Astrocyte (in vitro differentiated cells and primary cell): Measurements from ENCODE around the gene AKR1A1. TPM values are rescaled to one million over a fixed set of nuclear protein-coding genes. Genes with fewer than 3 reads are reported as not detected.

Experiments
- DNase-seq: peaks from one replicate; pipeline ENCODE4 v3.0.0-alpha.2; 2010; ENCODE audit warnings: low read depth
- FAIRE-seq: peaks from 2 replicates; lab custom pipeline; 2011; peaks lifted over from hg19 to GRCh38; lab: Jason Lieb, UNC
- H2AFZ ChIP-seq: 2 replicates; pipeline ENCODE4 v1.6.0; 2012; ENCODE audit warnings: low read depth, low read length, inconsistent platforms
- H3K27ac ChIP-seq: 2 replicates; pipeline ENCODE4 v1.5.1; 2011; ENCODE audit warnings: low read depth, low read length, inconsistent platforms
- H3K27me3 ChIP-seq: 2 replicates; pipeline ENCODE4 v1.6.0; 2011; ENCODE audit warnings: low read length, inconsistent platforms; ENCODE audit not compliant: insufficient read depth
- H3K36me3 ChIP-seq: 2 replicates; pipeline ENCODE4 v1.5.1; 2011; ENCODE audit warnings: low read length, inconsistent platforms; ENCODE audit not compliant: insufficient read depth
- H3K4me1 ChIP-seq: 2 replicates; pipeline ENCODE4 v1.5.1; 2011; ENCODE audit warnings: low read length, inconsistent platforms; ENCODE audit not compliant: insufficient read depth
- H3K4me2 ChIP-seq: 2 replicates; pipeline ENCODE4 v1.6.0; 2012; ENCODE audit warnings: low read length, inconsistent platforms
- H3K4me3 ChIP-seq: 2 replicates; pipeline ENCODE4 v1.5.1; 2011; ENCODE audit warnings: low read depth, mild to moderate bottlenecking, low read length, inconsistent platforms; ENCODE audit not compliant: insufficient read depth
- H3K79me2 ChIP-seq: 2 replicates; pipeline ENCODE4 v1.6.0; 2012; ENCODE audit warnings: mild to moderate bottlenecking, low read length, inconsistent platforms; ENCODE audit not compliant: insufficient read depth
- H3K9ac ChIP-seq: 2 replicates; pipeline ENCODE4 v1.6.0; 2012; ENCODE audit warnings: mild to moderate bottlenecking, low read length, inconsistent platforms
- H3K9me3 ChIP-seq: 2 replicates; pipeline ENCODE4 v1.5.1; 2012; ENCODE audit warnings: low read depth, mild to moderate bottlenecking, low read length, inconsistent platforms; ENCODE audit not compliant: insufficient read depth
- H4K20me1 ChIP-seq: 2 replicates; pipeline ENCODE4 v1.6.0; 2012; ENCODE audit warnings: low read length, inconsistent platforms; ENCODE audit not compliant: insufficient read depth
- H3K27ac Mint-ChIP-seq: one replicate; pipeline ENCODE4 v1.8.0; 2021; ENCODE audit warnings: mild to moderate bottlenecking, mixed read lengths; ENCODE audit not compliant: unreplicated experiment
- H3K27me3 Mint-ChIP-seq: one replicate; pipeline ENCODE4 v1.8.0; 2021; ENCODE audit warnings: low read depth, mixed read lengths; ENCODE audit not compliant: unreplicated experiment
- H3K36me3 Mint-ChIP-seq: one replicate; pipeline ENCODE4 v1.8.0; 2021; ENCODE audit warnings: low read depth, mixed read lengths; ENCODE audit not compliant: unreplicated experiment
- H3K4me1 Mint-ChIP-seq: one replicate; pipeline ENCODE4 v1.8.0; 2021; ENCODE audit warnings: low read depth, mixed read lengths; ENCODE audit not compliant: unreplicated experiment
- H3K4me3 Mint-ChIP-seq: one replicate; pipeline ENCODE4 v1.8.0; 2021; ENCODE audit warnings: mild to moderate bottlenecking, moderate library complexity, mixed read lengths; ENCODE audit not compliant: unreplicated experiment
- H3K9me3 Mint-ChIP-seq: one replicate; pipeline ENCODE4 v1.8.0; 2021; ENCODE audit warnings: mild to moderate bottlenecking, mixed read lengths; ENCODE audit not compliant: unreplicated experiment
- EZH2 ChIP-seq: IDR thresholded peaks from 2 replicates; pipeline ENCODE4 v1.6.1; 2012; ENCODE audit warnings: mild to moderate bottlenecking, low read length, inconsistent platforms; ENCODE audit not compliant: insufficient read depth
- total RNA-seq: library from RNA; stranded (reverse); gene quantifications from 2 replicates; pipeline ENCODE4 v1.2.1, GENCODE V29; 2021
- TF ChIP-seq, protein P1 (sequence below): IDR thresholded peaks from 2 replicates; pipeline ENCODE4 v1.5.1; 2011; ENCODE audit warnings: low read depth, mild to moderate bottlenecking, inconsistent platforms, low read length, moderate library complexity; ENCODE audit not compliant: insufficient read depth

AKR1A1 gene
- total RNA-seq, 1 donor from 2014 or later, result 118 TPM

DNA sequence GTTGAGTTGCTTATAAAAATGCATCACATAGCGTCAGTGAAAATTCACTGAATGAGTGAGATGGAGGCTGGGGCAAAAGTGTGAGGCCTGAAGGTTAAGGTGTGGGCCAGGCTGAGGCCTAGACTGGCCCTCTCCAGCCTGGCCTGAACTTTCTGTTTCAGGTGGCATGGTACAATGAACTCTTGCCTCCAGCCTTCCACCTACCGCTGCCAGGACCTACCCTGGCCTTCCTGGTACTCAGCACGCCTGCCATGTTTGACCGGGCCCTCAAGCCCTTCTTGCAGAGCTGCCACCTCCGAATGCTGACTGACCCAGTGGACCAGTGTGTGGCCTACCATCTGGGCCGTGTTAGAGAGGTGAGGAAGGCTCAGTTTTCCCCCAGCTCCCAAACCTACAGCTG lies 43.4 kb upstream of the AKR1A1 start:
- Mint-ChIP-seq H3K36me3 (peaks cover 8% of the 10 kb centered on the region), H3K27me3 (no peaks in the 10 kb centered on the region), H3K27ac (no peak overlapping the region), H3K4me1 (no peaks in the 10 kb centered on the region), H3K4me3 (no peak overlapping the region), H3K9me3 (no peaks in the 10 kb centered on the region)
- H3K4me1 ChIP-seq, result no peaks in the 10 kb centered on the region
- no peaks in the 10 kb centered on the region for H3K27me3 ChIP-seq
- H4K20me1 ChIP-seq, result peaks cover 42% of the 10 kb centered on the region
- no peak overlapping the region for H3K4me2 ChIP-seq
- FAIRE-seq (no peak), DNase-seq (no peak)
- H2AFZ ChIP-seq, result no peak overlapping the region
- no peaks in the 10 kb centered on the region for H3K9me3 ChIP-seq
- no peak overlapping the region for H3K9ac ChIP-seq
- TF ChIP-seq, protein P1, sequence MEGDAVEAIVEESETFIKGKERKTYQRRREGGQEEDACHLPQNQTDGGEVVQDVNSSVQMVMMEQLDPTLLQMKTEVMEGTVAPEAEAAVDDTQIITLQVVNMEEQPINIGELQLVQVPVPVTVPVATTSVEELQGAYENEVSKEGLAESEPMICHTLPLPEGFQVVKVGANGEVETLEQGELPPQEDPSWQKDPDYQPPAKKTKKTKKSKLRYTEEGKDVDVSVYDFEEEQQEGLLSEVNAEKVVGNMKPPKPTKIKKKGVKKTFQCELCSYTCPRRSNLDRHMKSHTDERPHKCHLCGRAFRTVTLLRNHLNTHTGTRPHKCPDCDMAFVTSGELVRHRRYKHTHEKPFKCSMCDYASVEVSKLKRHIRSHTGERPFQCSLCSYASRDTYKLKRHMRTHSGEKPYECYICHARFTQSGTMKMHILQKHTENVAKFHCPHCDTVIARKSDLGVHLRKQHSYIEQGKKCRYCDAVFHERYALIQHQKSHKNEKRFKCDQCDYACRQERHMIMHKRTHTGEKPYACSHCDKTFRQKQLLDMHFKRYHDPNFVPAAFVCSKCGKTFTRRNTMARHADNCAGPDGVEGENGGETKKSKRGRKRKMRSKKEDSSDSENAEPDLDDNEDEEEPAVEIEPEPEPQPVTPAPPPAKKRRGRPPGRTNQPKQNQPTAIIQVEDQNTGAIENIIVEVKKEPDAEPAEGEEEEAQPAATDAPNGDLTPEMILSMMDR, result no peak
- no peak for TF ChIP-seq EZH2
- H3K79me2 ChIP-seq, result no peaks in the 10 kb centered on the region
- no peak overlapping the region for H3K4me3 ChIP-seq
- no peak overlapping the region for H3K27ac ChIP-seq
- H3K36me3 ChIP-seq, result peaks cover 23% of the 10 kb centered on the region

DNA sequence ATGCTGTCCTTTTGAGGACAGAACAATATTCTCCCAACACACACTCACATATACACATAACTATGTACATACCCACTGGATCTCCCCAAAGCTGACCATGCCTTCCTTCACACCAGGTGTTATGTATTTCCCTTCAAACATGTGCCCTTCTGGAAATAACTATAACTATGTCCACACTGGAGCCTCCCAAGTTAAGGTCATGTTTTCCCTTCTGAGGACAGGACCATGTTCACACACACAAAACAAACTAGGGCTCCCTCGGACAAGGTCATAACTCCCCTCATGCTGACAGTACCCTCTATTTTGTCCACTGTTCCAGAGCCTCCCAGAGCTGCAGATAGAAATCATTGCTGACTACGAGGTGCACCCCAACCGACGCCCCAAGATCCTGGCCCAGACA lies 42.7 kb upstream of the AKR1A1 start:
- Mint-ChIP-seq H3K27ac (no peak overlapping the region), H3K27me3 (no peaks in the 10 kb centered on the region), H3K4me1 (peaks cover 2% of the 10 kb centered on the region), H3K36me3 (peaks cover 11% of the 10 kb centered on the region), H3K9me3 (no peaks in the 10 kb centered on the region), H3K4me3 (no peak overlapping the region)
- DNase-seq (no peak), FAIRE-seq (no peak)
- H3K4me1 ChIP-seq, result no peaks in the 10 kb centered on the region
- no peaks in the 10 kb centered on the region for H3K79me2 ChIP-seq
- H3K27ac ChIP-seq, result no peak overlapping the region
- no peaks in the 10 kb centered on the region for H3K27me3 ChIP-seq
- no peak overlapping the region for H3K4me2 ChIP-seq
- H4K20me1 ChIP-seq, result peaks cover 49% of the 10 kb centered on the region
- H2AFZ ChIP-seq, result no peak overlapping the region
- H3K9me3 ChIP-seq, result no peaks in the 10 kb centered on the region
- peaks cover 28% of the 10 kb centered on the region for H3K36me3 ChIP-seq
- H3K4me3 ChIP-seq, result no peak overlapping the region
- H3K9ac ChIP-seq, result no peak overlapping the region
- no peak for TF ChIP-seq EZH2
- TF ChIP-seq, protein P1, result no peak

DNA sequence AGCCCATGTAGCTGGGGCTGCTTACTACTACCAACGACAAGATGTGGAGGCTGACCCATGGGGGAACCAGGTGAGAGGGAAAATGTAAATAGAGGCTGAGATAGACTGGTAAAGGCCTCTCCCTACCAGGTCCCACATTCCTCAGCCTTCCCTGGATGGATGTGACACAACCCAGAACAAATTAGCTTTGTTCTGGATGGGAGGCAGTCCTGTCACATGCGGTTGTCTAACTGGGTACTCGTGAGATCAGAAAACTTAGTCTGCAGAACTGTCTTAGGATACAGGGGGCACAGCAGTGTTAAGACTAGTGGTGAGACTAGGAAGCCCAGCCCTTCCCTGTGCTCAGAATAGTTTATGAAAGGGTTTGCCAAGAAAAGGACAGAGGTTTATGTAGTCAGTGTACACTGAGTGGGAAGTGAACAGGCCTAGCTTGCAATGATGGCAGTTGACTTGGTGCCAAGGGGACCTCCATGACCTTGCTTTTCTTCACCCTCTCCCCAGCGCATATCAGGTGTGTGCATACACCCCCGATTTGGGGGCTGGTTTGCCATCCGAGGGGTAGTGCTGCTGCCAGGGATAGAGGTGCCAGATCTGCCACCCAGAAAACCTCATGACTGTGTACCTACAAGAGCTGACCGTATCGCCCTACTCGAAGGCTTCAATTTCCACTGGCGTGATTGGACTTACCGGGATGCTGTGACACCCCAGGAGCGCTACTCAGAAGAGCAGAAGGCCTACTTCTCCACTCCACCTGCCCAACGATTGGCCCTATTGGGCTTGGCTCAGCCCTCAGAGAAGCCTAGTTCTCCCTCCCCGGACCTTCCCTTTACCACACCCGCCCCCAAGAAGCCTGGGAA lies 42.1 kb upstream of the AKR1A1 start:
- H3K27ac Mint-ChIP-seq, result peak overlapping the region; percentile 66
- Histone ChIP-seq H3K4me2 (no peak overlapping the region), H3K4me1 (peaks cover 3% of the 10 kb centered on the region), H3K9me3 (no peaks in the 10 kb centered on the region), H3K4me3 (no peak overlapping the region), H2AFZ (no peak overlapping the region), H3K9ac (no peak overlapping the region), H3K27me3 (no peaks in the 10 kb centered on the region), H3K79me2 (no peaks in the 10 kb centered on the region), H3K36me3 (peaks cover 33% of the 10 kb centered on the region), H4K20me1 (peaks cover 53% of the 10 kb centered on the region), H3K27ac (no peak overlapping the region)
- no peaks in the 10 kb centered on the region for H3K27me3 Mint-ChIP-seq
- TF ChIP-seq EZH2, result no peak
- TF ChIP-seq, protein P1, result no peak
- peaks cover 11% of the 10 kb centered on the region for H3K36me3 Mint-ChIP-seq
- DNase-seq, result no peak
- peaks cover 5% of the 10 kb centered on the region for H3K4me1 Mint-ChIP-seq
- peak overlapping the region; percentile 40 for H3K4me3 Mint-ChIP-seq
- no peaks in the 10 kb centered on the region for H3K9me3 Mint-ChIP-seq
- FAIRE-seq, result no peak
